GM13976 (cell line): ENCODE results near the gene HS6ST1.

ENCODE experiments used
- DNase-seq: peaks from one replicate; pipeline ENCODE4 v3.0.0; 2012; ENCODE audit warnings: low spot score
- CTCF ChIP-seq: IDR thresholded peaks from 2 replicates; pipeline ENCODE4 v1.5.1; 2012; ENCODE audit warnings: borderline replicate concordance, mild to moderate bottlenecking; ENCODE audit not compliant: insufficient read depth; ENCODE audit errors: extremely low read depth, missing control alignments, control extremely low read depth
- in situ Hi-C: fragments of 300-500 bp; cut with MboI; formaldehyde crosslinking; loops from one replicate; pipeline ENCODE4 v1.12.0; 2022; ENCODE audit warnings: low sequenced_read_pairs, mixed read lengths, inconsistent platforms; ENCODE audit not compliant: unreplicated experiment

The HS6ST1 gene

GRCh38 chr2:128326346-128326745, 7.7 kb upstream of the HS6ST1 start:
- in situ Hi-C loops: no loop called here
- no peak for DNase-seq
- TF ChIP-seq CTCF: no peak

- in situ Hi-C loops: no loop called here
- no peak for DNase-seq
- no peak for TF ChIP-seq CTCF
Measured at GRCh38 chr2:128325611-128326181, 7.0 kb upstream of the HS6ST1 start.

GRCh38 chr2:128324897-128325410, 6.3 kb upstream of the HS6ST1 start:
- no peak for DNase-seq
- in situ Hi-C loops: no loop called here
- TF ChIP-seq CTCF: no peak

- no peak for TF ChIP-seq CTCF
- DNase-seq: no peak
- in situ Hi-C loops: no loop called here
Measured at GRCh38 chr2:128324008-128324896, 5.6 kb upstream of the HS6ST1 start.

- DNase-seq: peak; percentile 29
- in situ Hi-C loops: no loop called here
- TF ChIP-seq CTCF: no peak
Measured at GRCh38 chr2:128323555-128323931, 4.9 kb upstream of the HS6ST1 start.

GRCh38 chr2:128322715-128323554, 4.3 kb upstream of the HS6ST1 start:
- peak; percentile 41 for DNase-seq
- in situ Hi-C loops: no loop called here
- TF ChIP-seq CTCF: no peak
